ENCODE results near the gene ZNF284.
A peak's percentile ranks its signal among the peaks of the same experiment; 100 is the strongest.

ZNF284 gene

GRCh38 chr19:44069415-44069814, 2.5 kb upstream of the ZNF284 start:
- H3K4me3 ChIP-seq (IDR thresholded peaks at IDR 0.05; ENCODE audit: insufficient read depth, low read depth, low read length) = no peak overlapping the region
- no peaks in the 10 kb centered on the region for H4K20me1 ChIP-seq (ENCODE audit: insufficient read depth)
- no peak overlapping the region for H3K9ac ChIP-seq
- H3K27me3 ChIP-seq (ENCODE audit: insufficient read depth, low read depth) = no peaks in the 10 kb centered on the region
- no peak overlapping the region for H3K27ac ChIP-seq
- no peak overlapping the region for H2AFZ ChIP-seq (ENCODE audit: low read depth)
- H3K4me2 ChIP-seq = no peak overlapping the region
- TF ChIP-seq, protein P1, sequence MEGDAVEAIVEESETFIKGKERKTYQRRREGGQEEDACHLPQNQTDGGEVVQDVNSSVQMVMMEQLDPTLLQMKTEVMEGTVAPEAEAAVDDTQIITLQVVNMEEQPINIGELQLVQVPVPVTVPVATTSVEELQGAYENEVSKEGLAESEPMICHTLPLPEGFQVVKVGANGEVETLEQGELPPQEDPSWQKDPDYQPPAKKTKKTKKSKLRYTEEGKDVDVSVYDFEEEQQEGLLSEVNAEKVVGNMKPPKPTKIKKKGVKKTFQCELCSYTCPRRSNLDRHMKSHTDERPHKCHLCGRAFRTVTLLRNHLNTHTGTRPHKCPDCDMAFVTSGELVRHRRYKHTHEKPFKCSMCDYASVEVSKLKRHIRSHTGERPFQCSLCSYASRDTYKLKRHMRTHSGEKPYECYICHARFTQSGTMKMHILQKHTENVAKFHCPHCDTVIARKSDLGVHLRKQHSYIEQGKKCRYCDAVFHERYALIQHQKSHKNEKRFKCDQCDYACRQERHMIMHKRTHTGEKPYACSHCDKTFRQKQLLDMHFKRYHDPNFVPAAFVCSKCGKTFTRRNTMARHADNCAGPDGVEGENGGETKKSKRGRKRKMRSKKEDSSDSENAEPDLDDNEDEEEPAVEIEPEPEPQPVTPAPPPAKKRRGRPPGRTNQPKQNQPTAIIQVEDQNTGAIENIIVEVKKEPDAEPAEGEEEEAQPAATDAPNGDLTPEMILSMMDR (conservative IDR thresholded peaks at IDR 0.05; ENCODE audit: low read depth, low read length) = no peak
- no peaks in the 10 kb centered on the region for H3K36me3 ChIP-seq (ENCODE audit: insufficient read depth)
- H3K79me2 ChIP-seq (ENCODE audit: insufficient read depth, low read depth) = no peaks in the 10 kb centered on the region
- H3K4me1 ChIP-seq (ENCODE audit: low read depth, poor library complexity, severe bottlenecking) = no peaks in the 10 kb centered on the region

DNA sequence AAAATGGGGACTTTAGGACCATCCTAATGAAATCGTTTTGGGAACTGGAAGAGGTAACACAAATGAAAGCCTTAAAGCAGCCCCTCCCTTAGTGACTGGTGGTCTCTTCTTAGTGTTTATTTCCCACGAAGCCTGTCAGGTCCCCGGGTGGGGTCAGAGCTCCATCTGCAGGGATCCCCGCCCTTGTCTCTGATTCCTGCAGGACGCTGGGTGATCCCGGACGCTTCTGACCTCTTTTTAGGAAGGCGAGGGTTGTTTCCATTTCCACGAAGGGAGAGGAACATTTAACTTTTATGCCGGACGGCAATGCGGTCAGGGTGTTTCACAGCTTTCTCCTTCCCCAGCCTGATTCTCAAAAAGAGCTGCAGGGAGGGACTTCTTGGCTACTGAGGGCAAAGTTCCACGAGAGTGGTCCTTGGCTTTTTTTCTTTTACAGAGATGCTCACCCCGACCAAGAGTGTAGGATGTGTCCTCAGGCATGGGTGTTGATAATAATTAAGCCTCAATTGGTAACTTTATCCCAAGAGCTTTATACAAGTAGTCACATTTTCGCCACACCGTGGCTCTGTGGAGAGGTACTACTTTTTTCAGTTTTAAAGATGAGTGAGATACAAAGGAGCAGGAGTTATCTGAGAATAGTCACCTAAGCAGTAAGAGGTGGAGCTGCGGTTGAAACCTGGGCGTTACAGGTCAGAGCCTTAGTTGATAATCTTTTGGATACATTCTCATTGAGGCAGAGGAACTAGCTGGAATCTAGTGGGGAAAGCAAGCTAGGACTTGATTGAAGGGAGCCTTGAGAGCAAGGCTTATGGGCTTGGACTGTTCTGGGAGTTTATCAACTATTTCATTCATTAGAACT, 813 bp downstream of the ZNF284 start:
- TF ChIP-seq, protein P1 (conservative IDR thresholded peaks at IDR 0.05; ENCODE audit: low read depth, low read length) = no peak
- no peaks in the 10 kb centered on the region for H3K4me1 ChIP-seq (ENCODE audit: low read depth, poor library complexity, severe bottlenecking)
- H3K79me2 ChIP-seq (ENCODE audit: insufficient read depth, low read depth) = no peaks in the 10 kb centered on the region
- H3K9ac ChIP-seq = no peak overlapping the region
- H3K4me2 ChIP-seq = peak overlapping the region; percentile 71
- H2AFZ ChIP-seq (ENCODE audit: low read depth) = peak overlapping the region; percentile 88
- no peak overlapping the region for H3K4me3 ChIP-seq (IDR thresholded peaks at IDR 0.05; ENCODE audit: insufficient read depth, low read depth, low read length)
- H4K20me1 ChIP-seq (ENCODE audit: insufficient read depth) = no peaks in the 10 kb centered on the region
- no peaks in the 10 kb centered on the region for H3K27me3 ChIP-seq (ENCODE audit: insufficient read depth, low read depth)
- no peak overlapping the region for H3K27ac ChIP-seq
- H3K36me3 ChIP-seq (ENCODE audit: insufficient read depth) = no peaks in the 10 kb centered on the region

DNA sequence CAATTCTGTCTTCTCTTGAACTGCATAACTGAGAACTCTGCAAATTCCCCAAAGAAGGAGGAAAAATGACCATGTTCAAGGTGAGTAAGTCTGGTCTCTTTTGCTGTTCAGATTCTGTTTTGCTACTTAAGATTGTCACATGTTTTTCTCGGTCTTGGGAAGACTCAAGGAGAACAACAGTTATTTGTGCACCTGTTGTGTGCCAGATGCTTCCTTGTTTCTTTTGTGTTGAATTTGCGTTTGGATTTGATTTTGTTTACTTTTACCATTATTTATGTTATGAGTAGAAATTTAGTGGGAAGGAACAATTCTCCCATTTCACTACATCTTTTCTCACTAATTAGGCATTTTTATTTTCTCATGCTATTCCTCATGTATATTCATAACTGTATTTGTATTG, 4.4 kb downstream of the ZNF284 start:
- no peaks in the 10 kb centered on the region for H3K27me3 ChIP-seq (ENCODE audit: insufficient read depth, low read depth)
- H4K20me1 ChIP-seq (ENCODE audit: insufficient read depth) = no peaks in the 10 kb centered on the region
- no peaks in the 10 kb centered on the region for H3K4me1 ChIP-seq (ENCODE audit: low read depth, poor library complexity, severe bottlenecking)
- H2AFZ ChIP-seq (ENCODE audit: low read depth) = no peak overlapping the region
- H3K4me2 ChIP-seq = no peak overlapping the region
- no peak overlapping the region for H3K9ac ChIP-seq
- no peak overlapping the region for H3K4me3 ChIP-seq (IDR thresholded peaks at IDR 0.05; ENCODE audit: insufficient read depth, low read depth, low read length)
- TF ChIP-seq, protein P1 (conservative IDR thresholded peaks at IDR 0.05; ENCODE audit: low read depth, low read length) = no peak
- H3K27ac ChIP-seq = no peak overlapping the region
- no peaks in the 10 kb centered on the region for H3K36me3 ChIP-seq (ENCODE audit: insufficient read depth)
- no peaks in the 10 kb centered on the region for H3K79me2 ChIP-seq (ENCODE audit: insufficient read depth, low read depth)

GRCh38 chr19:44092108-44092507, 20.1 kb downstream of the ZNF284 start:
- Histone ChIP-seq H3K27me3 (ENCODE audit: insufficient read depth, low read depth) (no peaks in the 10 kb centered on the region), H2AFZ (ENCODE audit: low read depth) (no peak overlapping the region)

More at GRCh38 chr19:44092108-44092507, 20.1 kb downstream of the ZNF284 start:
- no peak overlapping the region for H3K4me3 ChIP-seq (IDR thresholded peaks at IDR 0.05; ENCODE audit: insufficient read depth, low read depth, low read length)
- H3K4me2 ChIP-seq = no peak overlapping the region
- no peak overlapping the region for H3K9ac ChIP-seq
- no peaks in the 10 kb centered on the region for H3K36me3 ChIP-seq (ENCODE audit: insufficient read depth)
- TF ChIP-seq, protein P1 (conservative IDR thresholded peaks at IDR 0.05; ENCODE audit: low read depth, low read length) = no peak
- peaks cover 19% of the 10 kb centered on the region for H3K79me2 ChIP-seq (ENCODE audit: insufficient read depth, low read depth)
- peaks cover 13% of the 10 kb centered on the region for H3K4me1 ChIP-seq (ENCODE audit: low read depth, poor library complexity, severe bottlenecking)
- H4K20me1 ChIP-seq (ENCODE audit: insufficient read depth) = no peaks in the 10 kb centered on the region
- no peak overlapping the region for H3K27ac ChIP-seq
